ENCODE results near the gene LY6G5C. TPM values are rescaled to one million over a fixed set of nuclear protein-coding genes. Genes with fewer than 3 reads are reported as not detected.
"Not testable (repeated sequence)": the region's sequence is repeated elsewhere in the genome, so short reads cannot be mapped to it uniquely, and the experiment has no call there.

The LY6G5C gene
- total RNA-seq, 4 donors from 2014 or later, result 0.57 to 0.83 TPM; not detected in 2

- no peaks in the 10 kb centered on the region for H3K9me3 ChIP-seq
- WGBS, 2 donors, result 57 to 63% methylated on average over 3 to 5 of the region's 5 CpGs
- H3K36me3 ChIP-seq, result no peaks in the 10 kb centered on the region
- intact Hi-C loops (cut with DNase I), result no loop called here
- H3K4me1 ChIP-seq, result peaks cover 11 to 51% (median 33%) of the 10 kb centered on the region in 3 donors
- peak overlapping the region; percentile 47 to 84 (median 68) for H3K27ac ChIP-seq
- H3K4me3 ChIP-seq, result no peak overlapping the region
- TF ChIP-seq CTCF (IDR thresholded peaks at IDR 0.05), result no peak
- TF ChIP-seq POLR2A (IDR thresholded peaks at IDR 0.05), result no peak
- H3K27me3 ChIP-seq, result no peaks in the 10 kb centered on the region
- no peak for DNase-seq
Observed at GRCh38 chr6:31710523-31711219, 29.8 kb upstream of the LY6G5C start.

GRCh38 chr6:31709157-31709556 is 28.3 kb upstream of the LY6G5C start:
- H3K27me3 ChIP-seq; H3K36me3 ChIP-seq; H3K9me3 ChIP-seq; intact Hi-C loops (cut with DNase I); H3K4me3 ChIP-seq; H3K27ac ChIP-seq; DNase-seq: not testable (repeated sequence)
- 84 to 89% methylated on average over 10 to 11 of the region's 11 CpGs for whole genome bisulfite sequencing, 2 donors
- peaks cover 6 to 37% (median 32%) of the 10 kb centered on the region in 3 donors for H3K4me1 ChIP-seq

- intact Hi-C loops (cut with DNase I), result no loop called here
- no peak for DNase-seq
- Histone ChIP-seq H3K4me1 (peaks cover 6 to 37% (median 27%) of the 10 kb centered on the region in 3 donors), H3K27me3 (no peaks in the 10 kb centered on the region), H3K9me3 (no peaks in the 10 kb centered on the region), H3K27ac (no peak overlapping the region), H3K36me3 (no peaks in the 10 kb centered on the region), H3K4me3 (no peak overlapping the region)
- WGBS, 2 donors, result 83 to 100% methylated on average over 3 of the region's 3 CpGs
- no peak for TF ChIP-seq CTCF (IDR thresholded peaks at IDR 0.05)
- no peak for TF ChIP-seq POLR2A (IDR thresholded peaks at IDR 0.05)
Observed at GRCh38 chr6:31708224-31708623, 27.4 kb upstream of the LY6G5C start.

GRCh38 chr6:31707701-31708100 is 26.8 kb upstream of the LY6G5C start:
- TF ChIP-seq CTCF (IDR thresholded peaks at IDR 0.05) (no peak), POLR2A (IDR thresholded peaks at IDR 0.05) (no peak)
- no peaks in the 10 kb centered on the region for H3K36me3 ChIP-seq
- no peak overlapping the region for H3K27ac ChIP-seq
- H3K4me3 ChIP-seq, result no peak overlapping the region
- intact Hi-C loops (cut with DNase I), result no loop called here
- H3K9me3 ChIP-seq, result no peaks in the 10 kb centered on the region
- WGBS, 2 donors, result 85% methylated on average over 4 of the region's 10 CpGs; no CpG with 5 or more reads in 1 of the 2 donors
- DNase-seq, result no peak
- peaks cover 6 to 31% (median 21%) of the 10 kb centered on the region in 3 donors for H3K4me1 ChIP-seq
- H3K27me3 ChIP-seq, result no peaks in the 10 kb centered on the region

GRCh38 chr6:31706599-31706998 is 25.7 kb upstream of the LY6G5C start, which contains the start of gene LY6G6F:
Gene LY6G6F (plus strand): TSS chr6:31706866. CDS start chr6:31706907, 41 bp downstream.
- Histone ChIP-seq H3K27ac (no peak within 1 kb of the TSS), H3K9me3 (no peaks in the 10 kb centered on the region), H3K36me3 (peaks cover 0 to under 1% (median 0%) of the 10 kb centered on the region in 3 donors), H3K4me3 (no peak within 1 kb of the TSS), H3K27me3 (no peaks in the 10 kb centered on the region), H3K4me1 (peaks cover 13 to 30% (median 20%) of the 10 kb centered on the region in 3 donors)
- DNase-seq, result no peak
- intact Hi-C loops (cut with DNase I), result no loop called here
- 63% methylated on average over 3 of the region's 3 CpGs; no CpG with 5 or more reads in 1 of the 2 donors for WGBS, 2 donors
- TF ChIP-seq CTCF (IDR thresholded peaks at IDR 0.05) (no peak), POLR2A (IDR thresholded peaks at IDR 0.05) (no peak)

Data from esophagus squamous epithelium (tissue), 5 donors.